Heart left ventricle (tissue), 16 donors: ENCODE data around the gene ACADSB. TPM values are rescaled to one million over a fixed set of nuclear protein-coding genes. Genes with fewer than 3 reads are reported as not detected.

Experiments used
- ATAC-seq, 4 donors: fragments of 200-7000 bp; cut with Tn5 transposase; one replicate each; pipeline ENCODE4 v1.9.1; 2020 to 2022; ENCODE audit warnings: moderate library complexity in 4 of 4, mild to moderate bottlenecking in 3 of 4, moderate number of reproducible peaks in 1 of 4
- DNase-seq, 5 donors: peaks; one replicate each; pipeline ENCODE4 v3.0.0-alpha.2; 2020
- H3K27ac ChIP-seq, 12 donors: fragments of 200-600 bp; sonication (generic) in 4 of 12; one replicate each; pipeline versions ENCODE4 v1.5.0 to v1.8.0; 2016 to 2022; ENCODE audit warnings: mild to moderate bottlenecking in 2 of 12
- H3K27me3 ChIP-seq, 9 donors: fragments of 200-600 bp; sonication (generic) in 2 of 9; one replicate each; pipeline versions ENCODE4 v1.5.1 to v1.8.0; 2016 to 2022; ENCODE audit warnings: mild to moderate bottlenecking in 3 of 9
- H3K36me3 ChIP-seq, 9 donors: fragments of 200-600 bp; sonication (generic) in 2 of 9; one replicate each; pipeline versions ENCODE4 v1.5.0 to v1.8.0; 2018 to 2022; ENCODE audit warnings: mild to moderate bottlenecking in 2 of 9
- H3K4me1 ChIP-seq, 12 donors: fragments of 200-600 bp; sonication (generic) in 4 of 12; one replicate each; pipeline versions ENCODE4 v1.5.0 to v1.8.0; 2016 to 2022; ENCODE audit warnings: mild to moderate bottlenecking in 3 of 12
- H3K4me3 ChIP-seq, 12 donors: fragments of 200-600 bp; sonication (generic) in 4 of 12; one replicate each; pipeline versions ENCODE4 v1.5.0 to v1.8.0; 2017 to 2022; ENCODE audit warnings: mild to moderate bottlenecking in 9 of 12, moderate library complexity in 4 of 12
- H3K9me3 ChIP-seq, 12 donors: fragments of 200-600 bp; sonication (generic) in 4 of 12; one replicate each; pipeline versions ENCODE4 v1.5.0 to v1.8.0; 2016 to 2022; ENCODE audit warnings: mild to moderate bottlenecking in 1 of 12
- POLR2A ChIP-seq, 2 donors: fragments of 450-650 bp; IDR thresholded peaks; one replicate each; pipeline ENCODE4 v1.6.1; 2017; ENCODE audit warnings: antibody characterized with exemption in 2 of 2, mild to moderate bottlenecking in 2 of 2, moderate library complexity in 2 of 2
- WGBS, 4 donors: extraction: QIAGEN DNeasy Blood & Tissue Kit in 2 of 4; methylation state at CpG; one replicate each; pipeline versions ENCODE4 v1.1.5 to v1.1.7; 2013 to 2018; 5-methylcytosine and 5-hydroxymethylcytosine counted together
- intact Hi-C, 10 donors: fragments of 100-400 bp; cut with DNase I; formaldehyde crosslinking; loops; one replicate each; pipeline versions ENCODE4 v1.11.1 to v1.14.2; 2022
- polyA plus RNA-seq, 2 donors: library from polyadenylated mRNA; stranded (reverse); fragments of 200-250 nt; gene quantifications; one replicate each; pipeline ENCODE4 v1.2.3, GENCODE V29; 2013
- total RNA-seq, 9 donors: library from RNA; depleted of rRNA in 2 of 9; stranded (reverse); fragments of >200 nt in 2 of 9; fragmentation: NEBNext Ultra II Directional in 3 of 9; extraction: Animal tissue kit (Norgen Biotek cat#: 25700) in 3 of 9; gene quantifications; one replicate each; pipeline versions ENCODE4 v1.1.0 to v1.2.4, GENCODE V29; 2016 to 2023
- TF ChIP-seq, protein P1 (sequence below), 12 donors: fragments of 200-600 bp; sonication (generic) in 4 of 12; IDR thresholded peaks; one replicate each; pipeline versions ENCODE4 v1.5.0 to v1.8.0; 2018 to 2022; ENCODE audit warnings: antibody characterized with exemption in 12 of 12, mild to moderate bottlenecking in 5 of 12
- donor health status: ischemic (EF 13 %, LVEDD 7.1; RV severe dilation, severe dysfunction).
- donor health status: healthy with polysubstance abuse.
- donor health status: DM: no; HTN: yes; CAD: no.
- donor health status: DM: no; HTN: no; CAD: no.
- donor health status: ischemic (EF 25% LVEDD 6.9; RV normal size, moderate dysfunction).
- donor health status: ischemic (EF 25% LVEDD 5.7; RV mildly dilated, moderate dysfunction).
- donor health status: healthy.
- donor health status: DM: yes; HTN: yes; CAD: no.
- donor health status: ischemic (EF 35%, LVEDD 5.7; RV mildly dilated, moderate dysfunction).
- donor health status: nonischemic (EF 11% LVEDD 7.7; RV severe dilation, severe dysfunction).
- donor health status: DM: yes; HTN: yes; CAD: no.
- donor health status: PGD.
- donor health status: ischemic (EF 29% LVEDD 5.4; RV normal size, mild dysfunction).
- donor health status: nonischemic (EF 23%, LVEDD 6.1; RV moderate dilation, normal function).

Gene ACADSB
- total and polyA plus RNA-seq, 11 donors, result 9.6 to 102 (median 53.4) TPM

DNA sequence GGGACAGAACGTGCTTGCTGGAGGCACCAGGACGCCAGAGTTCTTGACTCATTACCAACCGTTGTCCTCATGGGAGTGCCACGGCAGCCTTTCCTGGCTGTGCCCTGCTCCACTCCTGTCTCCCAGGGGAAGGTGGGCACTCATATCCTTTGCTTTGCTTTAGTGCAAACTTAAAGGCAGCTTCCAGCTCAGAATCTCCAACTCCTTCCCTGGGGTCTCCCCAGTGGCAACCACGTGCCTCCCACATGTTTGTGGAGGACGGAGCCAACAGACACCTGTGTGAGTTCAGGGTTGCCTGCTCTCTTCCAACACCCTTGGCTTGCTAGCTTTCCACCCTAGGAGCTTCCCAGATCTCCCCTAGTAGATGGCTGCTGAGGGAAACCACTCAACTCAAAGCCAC is 75.0 kb downstream of the ACADSB start:
- H3K27ac ChIP-seq, result no peak overlapping the region
- no peaks in the 10 kb centered on the region for H3K27me3 ChIP-seq
- TF ChIP-seq POLR2A (IDR thresholded peaks at IDR 0.05), result no peak
- TF ChIP-seq, protein P1, sequence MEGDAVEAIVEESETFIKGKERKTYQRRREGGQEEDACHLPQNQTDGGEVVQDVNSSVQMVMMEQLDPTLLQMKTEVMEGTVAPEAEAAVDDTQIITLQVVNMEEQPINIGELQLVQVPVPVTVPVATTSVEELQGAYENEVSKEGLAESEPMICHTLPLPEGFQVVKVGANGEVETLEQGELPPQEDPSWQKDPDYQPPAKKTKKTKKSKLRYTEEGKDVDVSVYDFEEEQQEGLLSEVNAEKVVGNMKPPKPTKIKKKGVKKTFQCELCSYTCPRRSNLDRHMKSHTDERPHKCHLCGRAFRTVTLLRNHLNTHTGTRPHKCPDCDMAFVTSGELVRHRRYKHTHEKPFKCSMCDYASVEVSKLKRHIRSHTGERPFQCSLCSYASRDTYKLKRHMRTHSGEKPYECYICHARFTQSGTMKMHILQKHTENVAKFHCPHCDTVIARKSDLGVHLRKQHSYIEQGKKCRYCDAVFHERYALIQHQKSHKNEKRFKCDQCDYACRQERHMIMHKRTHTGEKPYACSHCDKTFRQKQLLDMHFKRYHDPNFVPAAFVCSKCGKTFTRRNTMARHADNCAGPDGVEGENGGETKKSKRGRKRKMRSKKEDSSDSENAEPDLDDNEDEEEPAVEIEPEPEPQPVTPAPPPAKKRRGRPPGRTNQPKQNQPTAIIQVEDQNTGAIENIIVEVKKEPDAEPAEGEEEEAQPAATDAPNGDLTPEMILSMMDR (IDR thresholded peaks at IDR 0.05), result no peak
- no peaks in the 10 kb centered on the region for H3K36me3 ChIP-seq
- H3K9me3 ChIP-seq, result no peaks in the 10 kb centered on the region
- WGBS, 4 donors, result 71 to 81% (median 78%) methylated on average over 6 of the region's 6 CpGs
- no peak for ATAC-seq
- no peak overlapping the region for H3K4me3 ChIP-seq
- H3K4me1 ChIP-seq, result no peaks in the 10 kb centered on the region
- no peak for DNase-seq
- intact Hi-C loops, result no loop called here

DNA sequence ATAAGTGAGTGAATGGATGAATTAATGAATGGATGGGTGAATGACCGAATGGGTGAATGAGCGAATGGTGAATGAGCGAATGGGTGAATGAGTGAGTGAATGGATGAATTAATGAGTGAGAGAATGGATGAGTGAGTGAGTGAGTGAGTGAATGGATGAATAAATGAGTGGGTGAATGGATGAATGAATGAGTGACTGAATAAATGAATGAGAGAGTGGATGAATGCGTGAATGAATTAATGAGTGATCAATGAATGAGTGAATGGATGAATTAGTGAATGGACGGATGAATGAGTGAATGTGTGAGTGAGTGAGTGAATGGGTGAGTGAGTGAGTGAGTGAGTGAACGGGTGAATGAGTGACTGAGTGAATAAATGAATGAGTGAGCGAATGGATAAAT is 77.5 kb downstream of the ACADSB start:
- H3K27me3 ChIP-seq, result peaks cover 0 to 7% (median 0%) of the 10 kb centered on the region in 9 donors
- no peaks in the 10 kb centered on the region for H3K4me1 ChIP-seq
- H3K4me3 ChIP-seq, result no peak overlapping the region
- no peak overlapping the region for H3K27ac ChIP-seq
- ATAC-seq (no peak), DNase-seq (no peak)
- no peaks in the 10 kb centered on the region for H3K9me3 ChIP-seq
- 76 to 90% (median 81%) methylated on average over 7 of the region's 7 CpGs for WGBS, 4 donors
- TF ChIP-seq, protein P1 (IDR thresholded peaks at IDR 0.05), result no peak
- TF ChIP-seq POLR2A (IDR thresholded peaks at IDR 0.05), result no peak
- no peaks in the 10 kb centered on the region for H3K36me3 ChIP-seq
- intact Hi-C loops, result no loop called here

DNA sequence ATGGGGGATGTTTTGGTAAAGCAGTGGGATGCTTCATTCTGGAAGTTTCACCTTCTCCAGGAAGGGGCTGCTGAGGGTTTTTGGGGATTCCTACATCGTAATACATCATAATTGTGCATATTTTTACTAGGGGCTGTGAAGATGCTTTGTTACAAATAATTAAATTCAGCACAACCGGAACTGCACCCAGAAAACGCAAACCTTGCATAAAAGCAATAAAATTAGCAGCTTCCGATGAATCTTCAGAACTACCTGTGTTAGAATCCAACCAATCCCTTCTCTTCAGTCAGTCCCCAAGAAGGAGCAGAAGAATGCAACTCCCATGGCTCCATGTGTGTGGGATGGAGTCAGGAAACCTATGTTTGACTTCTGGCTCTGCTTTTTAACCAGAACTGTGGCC is 78.5 kb downstream of the ACADSB start:
- H3K36me3 ChIP-seq, result no peaks in the 10 kb centered on the region
- H3K4me3 ChIP-seq, result no peak overlapping the region
- no peak for DNase-seq
- TF ChIP-seq, protein P1 (IDR thresholded peaks at IDR 0.05), result no peak
- TF ChIP-seq POLR2A (IDR thresholded peaks at IDR 0.05), result no peak
- WGBS, 4 donors, result 89 to 96% (median 92%) methylated on average over 4 of the region's 4 CpGs
- H3K4me1 ChIP-seq, result no peaks in the 10 kb centered on the region
- ATAC-seq, result no peak
- H3K9me3 ChIP-seq, result no peaks in the 10 kb centered on the region
- no peak overlapping the region for H3K27ac ChIP-seq
- intact Hi-C loops, result no loop called here
- H3K27me3 ChIP-seq, result peaks cover 0 to 7% (median 0%) of the 10 kb centered on the region in 9 donors

DNA sequence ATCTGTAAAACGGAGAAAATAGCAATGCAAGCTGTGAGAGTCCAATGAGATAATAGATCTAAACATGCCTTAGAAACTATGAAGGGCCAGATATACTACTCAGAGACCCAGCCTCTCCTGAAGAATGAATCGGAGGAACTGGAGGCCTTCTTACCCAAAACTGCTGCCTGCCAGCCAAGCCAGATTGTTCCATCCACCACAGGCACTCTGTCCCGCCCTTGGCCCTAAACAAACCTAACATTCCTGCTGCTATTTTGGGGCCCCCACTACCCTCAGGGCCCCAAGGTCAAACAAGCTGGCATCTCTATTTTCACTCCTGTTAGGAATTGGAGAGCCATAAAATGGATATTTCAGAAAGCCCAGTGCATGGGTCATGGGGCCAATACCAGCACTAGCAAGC is 79.0 kb downstream of the ACADSB start:
- peaks cover 0 to 7% (median 0%) of the 10 kb centered on the region in 9 donors for H3K27me3 ChIP-seq
- 52 to 61% (median 57%) methylated on average over 3 of the region's 3 CpGs for WGBS, 4 donors
- H3K9me3 ChIP-seq, result no peaks in the 10 kb centered on the region
- intact Hi-C loops, result no loop called here
- H3K4me3 ChIP-seq, result no peak overlapping the region
- TF ChIP-seq POLR2A (IDR thresholded peaks at IDR 0.05), result no peak
- TF ChIP-seq, protein P1 (IDR thresholded peaks at IDR 0.05), result no peak
- H3K27ac ChIP-seq, result no peak overlapping the region
- ATAC-seq (no peak), DNase-seq (no peak)
- no peaks in the 10 kb centered on the region for H3K4me1 ChIP-seq
- no peaks in the 10 kb centered on the region for H3K36me3 ChIP-seq
